GM10266 (cell line): ENCODE results near the gene SAMHD1.
"Not testable (repeated sequence)": the region's sequence is repeated elsewhere in the genome, so short reads cannot be mapped to it uniquely, and the experiment has no call there.

Source experiments
- DNase-seq: peaks from one replicate; pipeline ENCODE4 v3.0.0; 2012; ENCODE audit errors: extremely low spot score
- CTCF ChIP-seq: IDR thresholded peaks from 2 replicates; pipeline ENCODE4 v1.5.1; 2012; ENCODE audit warnings: mild to moderate bottlenecking, low read depth; ENCODE audit not compliant: control insufficient read depth, insufficient read depth; ENCODE audit errors: missing control alignments

Gene SAMHD1

DNA sequence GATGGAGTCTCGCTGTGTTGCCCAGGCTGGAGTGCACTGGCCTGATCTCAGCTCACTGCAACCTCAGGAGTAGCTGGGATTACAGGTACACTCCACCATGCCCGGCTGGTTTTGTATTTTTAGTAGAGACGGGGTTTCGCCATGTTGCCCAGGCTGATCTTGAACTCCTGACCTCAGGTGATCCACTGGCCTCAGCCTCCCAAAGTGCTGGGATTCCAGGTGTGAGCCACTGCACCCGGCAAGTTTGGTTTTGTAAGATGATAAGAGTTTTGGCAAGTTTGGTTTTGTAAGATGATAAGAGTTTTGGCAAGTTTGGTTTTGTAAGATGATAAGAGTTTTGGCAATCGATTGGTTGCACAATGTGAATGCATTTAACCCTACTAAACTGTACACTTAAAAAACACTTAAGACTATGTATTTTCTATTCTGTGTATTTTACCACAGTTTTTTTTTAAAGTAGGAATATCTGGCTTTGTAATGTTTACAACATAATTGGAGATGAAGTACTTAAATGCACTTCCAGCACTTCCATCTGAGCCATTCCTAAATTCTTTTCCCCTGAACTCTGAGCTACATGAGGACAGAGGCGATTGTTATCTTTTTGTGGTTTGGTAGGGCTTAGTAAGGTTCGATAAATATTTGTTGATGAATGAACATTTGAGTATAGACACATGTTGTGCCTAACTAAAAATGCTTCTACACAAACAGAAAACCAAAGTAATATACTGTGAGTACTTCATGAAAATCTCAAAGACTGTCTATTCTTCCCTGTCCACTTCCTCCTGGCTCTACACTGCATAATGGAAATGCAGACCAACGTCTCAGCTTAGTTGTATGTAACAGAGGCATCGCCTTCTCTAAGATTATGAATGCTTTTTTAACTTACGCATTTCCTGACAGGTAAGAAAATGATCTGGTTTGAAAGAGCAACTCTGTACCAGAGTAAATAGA, 18.8 kb downstream of the SAMHD1 start:
- DNase-seq = no peak
- TF ChIP-seq CTCF = no peak

DNA sequence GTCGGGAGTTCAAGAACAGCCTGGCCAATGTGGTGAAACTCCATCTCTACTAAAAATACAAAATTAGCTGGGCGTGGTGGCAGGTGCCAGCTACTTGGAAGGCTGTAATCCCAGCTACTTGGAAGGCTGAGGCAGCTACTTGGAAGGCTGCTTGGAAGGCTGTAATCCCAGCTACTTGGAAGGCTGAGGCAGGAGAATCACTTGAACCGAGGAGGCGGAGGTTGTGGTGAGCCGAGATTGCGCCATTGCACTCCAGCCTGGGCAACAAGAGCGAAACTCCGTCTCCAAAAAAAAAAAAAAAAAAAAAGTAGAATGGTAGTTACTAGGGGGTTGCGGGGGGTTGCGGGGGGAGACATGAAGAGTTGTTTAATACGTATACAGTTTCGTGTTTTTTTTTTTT, 19.4 kb downstream of the SAMHD1 start:
- not testable (repeated sequence) for DNase-seq

DNA sequence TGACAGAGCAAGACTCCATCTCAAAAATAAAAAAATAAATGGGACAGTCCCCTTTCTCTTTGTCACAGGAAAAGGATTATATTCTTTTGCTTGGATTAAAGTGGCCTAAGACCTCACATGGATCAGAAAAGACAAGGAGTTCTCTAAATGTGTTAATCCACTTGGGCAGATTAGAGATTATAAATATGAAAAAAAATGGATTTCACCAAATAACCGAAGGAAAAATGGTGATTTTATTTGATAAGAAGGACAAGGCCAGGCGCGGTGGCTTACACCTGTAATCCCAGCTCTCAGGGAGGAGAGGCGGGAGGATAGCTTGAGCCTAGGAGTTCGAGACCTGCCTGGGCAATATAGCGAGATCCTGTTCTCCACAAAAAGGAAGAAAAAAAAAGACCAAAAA, 21.8 kb downstream of the SAMHD1 start:
- no peak for TF ChIP-seq CTCF
- no peak for DNase-seq

DNA sequence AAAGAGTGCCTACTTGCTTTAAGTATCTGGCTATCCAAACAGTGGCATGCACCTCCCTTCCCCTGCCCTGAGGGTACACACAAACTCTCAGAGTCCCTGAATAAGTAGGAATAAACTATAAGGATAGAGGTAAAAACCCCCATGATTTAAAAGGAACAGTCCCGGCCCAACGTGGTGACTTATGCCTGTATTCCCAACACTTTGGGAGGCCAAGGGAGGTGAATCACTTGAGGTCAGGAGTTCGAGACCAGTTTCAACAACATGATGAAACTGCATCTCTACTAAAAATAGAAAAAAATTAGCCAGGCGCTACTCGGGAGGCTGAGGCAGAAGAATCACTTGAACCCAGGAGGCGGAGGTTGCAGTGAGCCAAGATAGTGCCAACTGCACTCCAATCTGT, 22.2 kb downstream of the SAMHD1 start:
- DNase-seq = no peak
- TF ChIP-seq CTCF = no peak

DNA sequence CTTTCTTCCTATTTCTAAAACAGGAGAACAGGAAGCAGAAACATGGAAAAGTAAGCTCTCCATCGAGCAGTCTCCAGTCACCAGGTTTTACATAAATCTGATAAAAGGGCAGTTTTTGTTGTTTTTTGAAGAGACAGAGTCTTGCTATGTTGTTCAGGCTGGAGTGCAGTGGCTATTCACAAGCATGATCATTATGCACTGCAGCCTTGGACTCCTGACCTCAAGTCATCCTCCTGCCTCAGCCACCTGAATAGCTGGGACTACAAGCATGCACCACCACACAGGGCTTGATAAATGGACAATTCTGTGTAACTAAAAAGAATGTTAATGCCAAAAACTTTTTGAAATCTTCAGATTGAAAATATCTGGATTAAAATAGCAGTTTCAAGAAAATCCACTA, 23.8 kb downstream of the SAMHD1 start:
- no peak for TF ChIP-seq CTCF
- no peak for DNase-seq

- no peak for TF ChIP-seq CTCF
- no peak for DNase-seq
These were observed 24.8 kb downstream of the SAMHD1 start for GRCh38 chr20:36926653-36927200.

GRCh38 chr20:36925234-36925633, 26.3 kb downstream of the SAMHD1 start:
- DNase-seq = no peak
- TF ChIP-seq CTCF = no peak
